Activated CD4-positive, CD25-positive, alpha-beta regulatory T cell treated with anti-CD3 and anti-CD28 coated beads, Interleukin-2, amount 50 U/mL, for 72 hours (primary cell): ENCODE measurements around the gene PRDX5.

ENCODE experiments used
- DNase-seq: peaks from one replicate; pipeline ENCODE4 v3.0.0; 2021

The PRDX5 gene

DNA sequence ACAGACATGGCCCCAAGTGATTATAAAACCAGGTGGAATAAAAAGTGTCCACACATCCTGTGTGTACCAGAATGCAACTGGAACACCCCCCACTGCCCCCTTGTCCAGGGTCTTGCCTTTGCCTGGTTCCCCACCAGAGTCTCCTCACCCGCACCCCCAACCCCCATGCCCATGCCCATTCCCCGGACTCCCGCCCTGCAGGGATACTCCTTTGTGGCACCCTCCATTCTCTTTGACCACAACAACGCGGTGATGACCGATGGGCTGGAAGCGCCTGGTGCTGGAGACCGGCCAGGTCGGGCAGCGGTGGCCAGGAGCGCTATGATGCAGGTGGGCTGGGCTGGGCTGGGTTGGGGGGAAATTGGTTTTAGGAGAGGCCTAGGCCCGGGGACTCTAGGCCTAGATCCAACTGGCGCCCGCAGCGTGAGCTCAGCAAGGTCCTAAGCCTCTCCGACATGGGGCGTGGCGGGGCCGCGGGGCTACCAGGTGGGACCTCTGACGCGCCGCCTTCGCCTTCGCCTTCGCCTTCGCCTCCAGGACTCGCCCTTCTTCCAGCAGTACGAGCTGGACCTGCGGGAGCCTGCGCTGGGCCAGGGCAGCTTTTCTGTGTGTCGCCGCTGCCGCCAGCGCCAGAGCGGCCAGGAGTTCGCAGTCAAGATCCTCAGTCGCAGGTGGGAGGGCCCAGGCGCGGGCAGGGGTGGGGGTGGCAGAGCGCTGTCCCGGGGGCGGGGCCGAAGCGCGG lies 50.2 kb downstream of the PRDX5 start:
- no peak for DNase-seq

- no peak for DNase-seq
These were observed 50.8 kb downstream of the PRDX5 start for GRCh38 chr11:64368673-64369074.

- no peak for DNase-seq
These were observed 51.8 kb downstream of the PRDX5 start for GRCh38 chr11:64369440-64370421.

DNA sequence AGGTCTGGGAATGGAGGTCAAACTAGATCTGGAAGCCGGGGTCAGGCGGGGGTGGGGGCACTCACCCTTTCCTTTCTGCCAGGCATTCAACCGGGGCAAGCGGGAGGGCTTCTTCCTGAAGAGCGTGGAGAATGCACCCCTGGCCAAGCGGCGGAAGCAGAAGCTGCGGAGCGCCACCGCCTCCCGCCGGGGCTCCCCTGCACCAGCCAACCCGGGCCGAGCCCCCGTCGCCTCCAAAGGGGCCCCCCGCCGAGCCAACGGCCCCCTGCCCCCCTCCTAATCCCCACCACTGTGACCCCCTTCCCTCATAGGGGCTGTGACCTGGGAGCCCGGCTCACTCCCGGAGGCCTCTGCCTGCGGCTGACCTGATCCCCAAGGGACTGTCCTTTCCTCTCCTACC lies 53.3 kb downstream of the PRDX5 start:
- DNase-seq = no peak
